GM18508 (cell line): ENCODE measurements around the gene F2RL3.

Source experiments
- ATAC-seq: cut with Tn5 transposase; IDR thresholded peaks from one replicate; pipeline ENCODE4 v1.9.1; 2021; ENCODE audit warnings: moderate number of reproducible peaks; ENCODE audit not compliant: insufficient read depth, unreplicated experiment

The F2RL3 gene

DNA sequence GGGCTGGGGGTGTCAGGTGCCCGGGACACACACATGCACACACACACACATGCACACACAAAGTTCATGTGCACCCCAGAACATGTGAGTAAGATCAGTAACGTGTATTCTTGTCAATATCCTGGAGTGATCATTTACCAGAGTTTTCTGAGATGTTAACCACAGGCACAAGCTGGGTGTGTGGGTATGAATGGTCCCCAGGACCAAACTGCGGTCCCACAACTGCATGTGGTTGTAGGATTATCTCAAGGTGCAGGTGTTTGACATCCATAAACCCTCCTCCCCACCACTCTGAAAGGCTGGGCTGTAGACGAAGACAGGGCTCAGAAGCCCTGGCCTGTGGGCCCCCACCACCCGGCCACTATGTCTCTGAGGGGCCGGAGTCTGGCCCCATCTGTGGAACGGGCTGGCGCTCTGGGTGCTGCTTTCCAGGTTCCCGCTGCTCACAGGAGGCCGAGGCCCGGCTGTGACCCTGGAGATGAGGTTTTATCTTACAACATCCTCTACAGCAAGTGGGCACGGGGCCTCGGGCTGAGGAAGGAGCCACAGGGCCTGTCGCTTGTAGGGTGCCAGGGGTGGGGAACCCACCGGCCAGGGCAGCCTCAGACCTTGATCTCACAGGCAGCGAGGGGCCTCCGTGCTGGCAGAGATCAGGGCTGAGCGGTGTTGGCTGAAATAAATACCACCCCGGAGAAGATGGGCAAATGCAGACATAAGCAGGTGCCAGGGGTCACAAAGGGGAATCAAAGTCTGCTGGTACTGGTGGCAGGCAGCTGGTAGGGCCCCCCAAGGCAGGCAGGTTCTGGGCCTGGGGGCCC lies 4.3 kb downstream of the F2RL3 start:
- no peak for ATAC-seq

DNA sequence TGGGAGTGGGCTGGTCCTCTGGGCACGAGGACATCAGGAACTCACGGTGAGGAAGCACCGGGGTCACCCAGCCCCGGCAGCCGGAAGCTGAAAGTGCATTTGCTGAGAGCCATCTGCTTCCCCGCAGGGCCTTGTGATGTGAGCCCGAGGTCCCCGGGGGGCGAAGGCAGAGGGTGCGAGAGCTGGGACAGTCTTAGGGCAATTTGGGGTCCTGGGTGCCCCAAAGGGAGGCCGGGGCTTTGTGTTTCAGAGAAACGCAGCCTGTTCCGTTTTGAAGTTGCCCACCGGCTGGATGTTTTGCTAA lies 4.8 kb downstream of the F2RL3 start:
- no peak for ATAC-seq

DNA sequence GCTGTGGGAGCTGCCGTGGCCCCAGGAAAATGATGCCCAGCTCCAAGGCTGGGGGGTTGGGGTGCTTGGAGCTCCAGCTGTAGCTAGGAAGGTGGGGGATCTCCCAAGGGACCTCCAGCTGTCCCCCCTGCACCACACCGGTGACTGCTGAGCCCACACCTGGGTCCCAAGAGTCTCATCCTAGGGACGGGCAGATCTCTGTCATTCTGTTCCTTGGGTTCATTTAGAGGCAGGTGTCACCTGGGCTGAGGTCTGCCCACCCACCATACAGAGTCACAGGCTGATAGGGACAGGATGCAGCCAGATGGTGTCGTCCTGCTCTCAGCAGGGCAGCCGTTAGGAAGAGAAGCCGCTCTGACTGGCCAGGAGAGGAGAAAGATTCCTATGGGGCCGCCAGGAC lies 5.3 kb downstream of the F2RL3 start:
- no peak for ATAC-seq

DNA sequence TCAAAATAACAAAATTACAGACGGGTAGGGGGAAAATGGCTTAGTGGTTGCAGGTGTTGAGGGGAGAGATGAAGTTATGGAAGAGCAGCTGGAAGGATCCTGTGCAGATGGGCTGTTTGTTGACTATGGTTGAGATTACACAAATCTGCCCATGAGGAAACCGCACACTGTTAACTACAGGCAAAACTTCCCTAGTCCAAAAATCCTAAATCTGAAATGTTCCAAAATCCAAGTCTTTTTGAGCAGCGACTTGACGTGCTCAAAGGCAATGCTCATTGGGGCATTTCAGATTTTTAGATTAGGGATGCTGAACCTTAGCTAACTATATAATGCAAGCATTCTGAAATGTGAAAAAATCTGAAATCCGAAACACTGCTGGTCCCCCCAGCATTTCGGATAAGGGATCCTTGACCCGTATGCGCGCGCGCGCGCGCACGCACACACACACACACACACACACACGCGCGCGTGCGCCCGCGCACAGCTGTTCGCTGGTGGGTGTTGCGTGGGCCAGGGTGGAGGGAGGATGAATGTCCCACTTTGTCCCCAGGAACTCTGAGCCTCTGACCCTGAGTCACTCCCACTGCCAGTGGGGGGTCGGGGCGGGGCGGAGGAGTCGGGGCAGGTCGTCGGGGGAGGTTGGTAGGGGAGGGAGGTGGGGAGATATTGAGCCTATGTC lies 6.8 kb downstream of the F2RL3 start:
- ATAC-seq, result no peak

DNA sequence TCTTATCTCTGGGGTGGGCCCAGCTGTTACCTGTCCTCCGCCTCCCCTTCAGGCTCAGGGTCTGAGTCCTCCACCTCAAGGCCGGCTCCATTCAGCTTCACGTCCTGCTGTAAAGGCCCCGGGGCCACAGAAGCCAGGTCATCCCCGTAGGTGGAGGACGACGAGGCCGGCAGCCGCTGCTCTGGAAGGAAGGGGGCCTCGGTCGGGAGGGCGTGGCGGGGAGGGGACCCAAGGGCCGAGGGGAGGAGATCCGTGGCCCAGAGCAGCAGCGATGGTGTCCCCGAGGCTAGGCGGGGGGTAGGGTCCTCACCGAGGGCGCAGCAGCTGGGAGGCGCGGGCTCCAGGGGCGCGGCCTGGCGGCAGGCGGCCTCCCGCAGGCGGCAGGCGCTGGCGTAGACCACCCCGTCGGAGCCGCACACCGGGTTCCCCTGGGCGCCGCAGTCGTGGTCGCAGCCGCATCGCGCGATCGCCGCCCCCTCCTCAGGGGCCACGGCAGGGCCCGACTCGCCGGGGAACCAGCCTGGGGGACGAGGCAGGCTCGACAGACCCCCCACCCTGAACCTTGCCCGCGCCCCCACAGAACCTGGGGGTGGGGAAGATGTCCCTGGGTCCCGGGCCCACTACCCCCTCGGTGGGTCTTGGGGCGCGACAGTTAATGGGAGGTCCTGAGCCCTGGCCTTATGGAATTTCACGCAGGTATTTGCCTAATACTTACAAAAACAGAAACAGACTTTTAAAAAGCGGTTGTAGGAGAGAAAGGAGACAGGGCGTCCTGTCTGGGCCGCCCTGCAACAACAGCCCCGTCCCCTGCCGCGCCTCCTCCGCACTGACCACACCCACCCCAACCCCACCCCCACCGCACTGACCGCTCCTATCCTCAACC lies 7.6 kb downstream of the F2RL3 start:
- ATAC-seq, result no peak

DNA sequence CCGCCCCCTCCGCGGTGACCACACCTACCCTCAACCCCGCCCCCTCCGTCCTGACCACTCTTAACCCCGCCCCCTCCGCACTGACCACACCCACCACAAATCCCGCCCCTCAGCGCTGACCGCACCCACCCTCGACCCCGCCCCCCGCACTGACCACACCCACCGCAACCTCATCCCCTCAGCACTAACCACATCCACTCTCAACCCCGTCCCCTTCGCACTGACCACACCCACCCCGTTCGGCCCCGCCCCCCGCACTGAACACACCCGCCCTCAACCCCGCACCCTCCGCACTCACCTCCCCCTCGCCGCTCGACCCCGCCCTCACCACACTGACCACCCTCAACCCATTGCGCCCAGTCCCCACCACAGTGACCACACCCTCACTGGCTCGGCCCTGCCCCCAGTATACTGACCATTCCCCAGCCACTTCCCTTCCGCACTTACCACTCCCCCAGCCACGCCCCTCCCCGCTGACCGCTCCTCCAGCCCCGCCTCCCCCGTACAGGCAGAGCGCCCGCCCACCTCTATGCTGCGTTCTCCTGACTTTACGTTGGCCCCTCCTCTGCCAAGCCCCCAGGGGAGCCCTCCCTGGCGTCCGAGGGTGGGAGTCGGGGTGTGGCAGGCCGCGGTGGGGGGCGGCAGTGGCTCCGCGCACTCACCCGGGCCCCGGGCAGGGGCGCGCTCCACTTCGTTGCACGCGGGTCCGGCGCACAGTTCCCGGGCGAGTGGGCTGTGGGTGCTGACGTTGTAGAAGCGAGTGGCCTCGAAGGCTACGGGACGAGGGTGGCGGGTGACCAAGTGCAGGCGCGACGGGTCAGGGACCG lies 8.4 kb downstream of the F2RL3 start:
- no peak for ATAC-seq

DNA sequence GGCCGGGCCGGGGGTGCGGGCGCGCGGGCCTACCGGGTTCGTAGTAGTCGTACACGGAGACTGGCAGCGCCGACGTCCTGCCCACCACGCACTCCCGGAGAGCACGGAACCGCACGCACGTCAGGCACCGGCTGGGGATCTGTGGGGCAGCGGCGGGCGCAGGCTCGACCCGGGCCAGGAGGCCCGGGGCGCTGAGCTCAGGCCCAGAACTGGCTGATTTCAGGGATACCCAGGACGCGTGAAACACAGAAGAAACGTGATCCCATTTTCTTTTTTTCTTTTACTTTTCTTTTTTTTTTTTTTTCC lies 9.0 kb downstream of the F2RL3 start:
- ATAC-seq, result no peak

DNA sequence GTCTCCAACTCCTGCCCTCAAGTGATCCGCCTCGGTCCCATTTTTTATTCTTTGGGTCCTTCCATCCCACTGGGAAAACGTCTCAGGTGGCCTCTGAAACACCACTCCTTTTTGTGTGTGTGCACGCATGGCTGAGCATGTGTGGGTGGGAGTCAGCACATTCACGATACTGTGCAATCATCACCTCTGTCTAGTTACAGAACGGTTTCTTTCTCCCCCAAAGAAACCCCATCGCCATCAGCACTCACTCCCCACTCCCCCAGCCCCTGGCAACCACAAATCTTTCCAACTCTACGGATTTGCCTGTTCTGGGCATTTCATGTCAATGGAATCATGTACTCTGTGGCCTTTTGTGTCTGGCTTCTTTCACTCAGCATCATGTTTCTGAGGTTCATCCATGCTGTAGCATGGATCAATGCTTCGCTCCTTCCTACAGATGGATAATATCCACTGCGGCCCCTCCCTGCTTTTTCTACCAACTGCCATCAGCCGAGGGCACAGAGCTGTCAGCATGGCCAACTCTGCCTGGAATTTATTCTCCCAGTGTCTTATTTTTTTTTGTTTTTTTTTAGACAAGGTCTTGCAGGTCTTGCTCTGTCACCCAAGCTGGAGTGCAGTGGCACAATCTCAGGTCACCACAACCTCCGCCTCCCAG lies 9.7 kb downstream of the F2RL3 start:
- ATAC-seq, result no peak

DNA sequence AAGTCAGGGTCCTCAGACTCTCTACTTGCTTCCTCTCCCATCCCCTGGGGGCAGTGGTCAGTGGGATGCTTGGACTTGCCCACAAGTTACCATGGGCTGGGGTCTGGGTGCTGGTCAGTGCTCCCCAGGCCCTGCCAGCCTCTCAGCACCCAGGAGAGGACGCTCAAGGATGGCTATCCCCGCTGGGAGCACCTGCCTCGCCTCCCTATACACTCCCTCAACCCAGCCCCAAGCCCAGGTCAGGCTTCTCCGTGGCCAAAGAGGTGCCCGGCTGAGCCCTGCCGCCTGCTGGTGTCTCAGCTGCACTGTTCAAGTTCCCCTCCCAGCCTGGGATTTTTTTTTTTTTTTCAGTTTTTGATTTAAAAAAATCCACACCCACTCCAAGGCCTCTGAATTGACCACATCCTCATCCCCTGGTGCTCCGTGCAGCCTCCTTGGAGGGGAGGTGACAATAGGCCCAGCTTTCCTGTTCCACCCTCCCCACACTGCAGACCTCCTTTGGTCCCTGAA lies 10.8 kb downstream of the F2RL3 start:
- no peak for ATAC-seq

DNA sequence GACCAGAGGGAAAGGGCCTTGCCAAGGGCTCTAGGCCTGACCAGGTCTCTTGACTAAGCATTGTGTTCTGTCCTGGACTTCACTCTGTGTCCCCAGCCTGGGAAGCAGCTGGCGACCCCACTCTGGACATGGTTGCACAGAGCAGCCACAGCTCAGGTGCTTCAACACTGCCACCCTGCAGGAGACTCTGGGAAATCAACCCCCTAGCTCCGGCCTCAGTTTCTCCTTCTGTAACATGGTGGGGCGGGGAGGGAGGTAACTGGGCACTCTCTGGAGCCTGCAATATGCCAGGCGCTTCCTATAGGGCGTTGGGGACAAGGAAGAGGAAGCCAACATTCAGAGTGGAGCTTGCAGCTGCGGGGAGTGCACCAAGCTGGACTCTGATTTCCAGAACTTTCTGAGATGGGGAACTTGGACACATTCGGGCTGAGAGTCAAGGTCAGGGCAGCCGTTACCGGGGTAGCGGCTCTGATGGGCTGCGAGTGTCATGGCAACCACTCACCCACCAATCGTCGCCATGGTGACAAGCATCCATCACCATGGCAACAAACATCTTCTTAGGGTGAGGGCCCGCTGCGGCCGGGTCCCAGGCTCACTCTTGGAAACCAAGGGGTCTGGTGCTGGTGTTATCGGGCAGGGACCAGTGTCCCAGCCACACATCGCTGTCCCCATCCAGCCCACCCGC lies 12.8 kb downstream of the F2RL3 start:
- no peak for ATAC-seq

DNA sequence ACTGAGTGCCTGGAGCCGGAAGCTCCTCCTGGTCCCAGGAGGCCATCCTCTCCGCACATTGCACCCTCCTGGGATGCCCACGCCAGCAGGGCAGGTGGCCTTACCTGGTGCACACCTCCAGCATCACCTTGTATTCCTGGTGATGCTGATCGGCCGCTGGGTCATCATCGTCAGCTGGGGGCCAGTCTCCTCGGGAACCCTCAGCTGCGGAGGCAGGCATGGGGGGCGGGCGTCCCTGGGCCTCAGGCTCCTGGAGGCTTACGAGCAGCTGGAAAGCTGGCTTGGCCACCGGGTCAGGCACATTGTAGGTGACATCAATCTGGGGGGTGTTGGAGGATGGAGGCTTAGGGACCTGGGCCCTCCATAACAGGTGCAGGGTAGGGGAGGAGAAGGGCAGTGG lies 13.7 kb downstream of the F2RL3 start:
- ATAC-seq, result no peak

DNA sequence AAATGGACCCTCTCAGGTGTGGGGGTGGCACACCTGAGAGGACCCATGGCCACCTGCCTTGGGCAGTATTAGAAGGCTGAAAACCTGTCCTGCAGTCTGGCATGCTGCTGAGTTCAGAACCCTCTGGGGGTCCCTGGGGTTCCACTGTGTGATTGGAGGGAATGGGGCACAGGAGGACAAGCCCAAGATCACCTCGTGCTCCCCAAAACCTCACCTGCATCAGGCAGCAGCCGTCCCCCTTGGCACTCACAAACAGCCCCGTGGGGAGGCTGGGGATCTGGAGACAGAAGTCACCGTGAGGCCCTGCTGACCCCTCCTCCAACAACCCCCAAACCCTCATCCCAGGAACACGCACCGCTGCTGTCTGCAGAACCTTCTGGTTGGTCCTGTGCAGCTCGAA lies 14.5 kb downstream of the F2RL3 start:
- ATAC-seq, result no peak

DNA sequence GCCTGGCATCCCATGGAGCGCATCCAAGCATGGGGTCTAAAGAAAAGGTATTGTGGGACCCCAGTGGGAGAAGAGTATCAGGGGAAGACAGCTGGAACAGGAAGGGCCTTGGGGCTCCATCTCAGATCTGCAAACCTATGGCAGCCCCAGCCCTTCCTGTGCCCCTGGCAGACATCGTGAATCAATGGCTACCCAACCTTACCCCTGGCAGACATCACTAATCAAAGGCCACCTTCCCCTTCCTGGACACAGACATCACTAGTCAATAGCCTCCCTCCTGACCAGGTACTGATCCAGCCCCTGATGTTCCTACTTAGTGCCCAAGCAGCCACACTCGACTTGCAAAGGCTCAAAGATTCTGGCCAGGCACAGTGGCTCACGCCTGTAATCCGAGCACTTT lies 15.8 kb downstream of the F2RL3 start:
- no peak for ATAC-seq

DNA sequence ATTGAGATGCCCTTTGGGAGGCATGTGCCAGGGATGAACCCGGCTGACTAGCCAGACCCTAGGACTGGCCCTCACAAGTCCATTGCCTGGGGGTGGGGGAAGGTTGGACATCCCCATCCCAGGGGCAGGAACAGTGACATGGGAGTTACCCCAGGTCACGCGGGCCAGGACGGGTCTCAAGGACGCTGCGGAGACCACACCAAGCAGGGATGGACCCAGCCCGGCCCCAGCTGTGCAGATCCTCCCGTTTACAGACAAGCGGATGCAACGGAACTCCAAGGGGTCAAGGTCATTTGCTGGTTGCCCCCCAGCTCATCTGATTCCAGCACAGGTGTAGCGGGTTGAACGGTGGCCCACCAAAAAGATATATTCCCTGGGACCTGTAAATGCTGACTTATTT lies 20.0 kb downstream of the F2RL3 start:
- ATAC-seq, result no peak

DNA sequence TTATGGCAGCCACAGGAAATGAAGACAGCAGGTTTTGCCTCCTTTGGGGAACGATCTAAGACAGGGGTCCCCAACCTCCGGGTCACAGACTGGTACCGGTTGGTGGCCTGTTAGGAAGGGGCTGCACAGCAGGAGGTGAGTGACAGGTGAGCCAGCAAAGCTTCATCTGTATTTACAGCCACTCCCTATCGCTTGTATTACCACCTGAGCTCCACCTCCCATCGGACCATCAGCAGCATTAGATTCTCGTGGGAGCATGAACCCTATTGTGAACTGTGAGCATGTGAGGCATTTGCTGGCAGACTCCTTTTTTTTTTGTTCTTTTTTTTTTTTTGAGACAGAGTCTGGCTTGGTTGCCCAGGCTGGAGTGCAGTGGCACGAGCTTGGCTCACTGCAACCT lies 22.2 kb downstream of the F2RL3 start:
- ATAC-seq, result no peak

DNA sequence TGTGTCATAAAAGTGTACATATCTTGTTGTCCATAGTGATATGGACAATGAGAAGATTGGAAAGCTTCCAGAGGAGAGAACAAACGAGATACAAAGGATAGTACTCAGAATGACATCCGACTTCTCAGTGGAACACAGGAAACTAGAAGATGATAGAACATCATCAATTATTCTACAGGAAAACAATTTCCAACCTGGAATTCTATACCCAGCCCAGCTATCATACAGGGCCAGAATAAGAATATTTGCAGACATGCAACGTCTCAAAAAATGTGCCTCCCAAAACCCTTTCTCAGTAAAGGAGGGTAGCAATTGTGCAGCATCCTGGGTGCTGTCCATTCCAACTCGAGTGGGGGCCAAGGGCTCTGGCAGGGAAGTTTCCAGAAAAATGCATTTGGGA lies 24.0 kb downstream of the F2RL3 start:
- no peak for ATAC-seq

DNA sequence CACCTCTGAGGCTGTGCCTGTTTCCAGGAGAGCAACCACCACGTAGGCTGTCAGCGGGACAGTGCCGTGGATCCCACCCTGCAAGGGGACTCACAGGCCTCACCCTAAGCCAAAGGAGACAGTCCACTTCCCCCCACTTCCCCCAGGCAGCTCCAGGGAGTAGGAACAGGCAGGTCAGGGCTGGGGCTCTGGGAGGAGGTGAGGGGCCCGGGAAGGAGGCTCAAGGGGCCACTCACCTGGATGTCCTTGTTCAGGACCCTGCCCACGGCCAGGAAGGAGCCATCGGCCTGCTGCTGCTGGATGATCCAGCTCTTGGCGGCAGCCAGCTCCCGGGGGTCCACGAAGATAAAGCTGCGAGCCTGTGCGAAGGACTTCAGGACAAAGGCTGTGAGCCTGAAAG lies 25.6 kb downstream of the F2RL3 start:
- ATAC-seq, result no peak

DNA sequence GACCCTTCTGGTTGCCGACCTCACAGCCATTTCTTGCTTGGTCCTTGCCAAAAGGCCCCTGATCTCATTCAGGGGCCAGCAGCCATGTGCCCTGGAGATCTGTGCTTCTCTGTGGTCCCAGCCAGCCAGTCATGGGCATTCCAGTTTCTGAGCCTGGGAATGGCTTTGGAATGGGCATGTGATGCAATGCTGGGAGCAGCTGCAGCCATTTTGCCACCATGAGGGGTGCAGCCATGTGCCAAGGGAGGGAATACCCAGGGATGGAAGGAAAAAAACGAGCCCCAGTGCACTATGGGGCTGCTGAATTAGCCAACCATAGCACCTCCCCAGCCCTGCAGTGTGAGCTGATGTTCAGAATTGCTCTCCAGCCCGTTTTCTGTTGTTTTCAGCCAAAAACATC lies 26.3 kb downstream of the F2RL3 start:
- ATAC-seq, result no peak

DNA sequence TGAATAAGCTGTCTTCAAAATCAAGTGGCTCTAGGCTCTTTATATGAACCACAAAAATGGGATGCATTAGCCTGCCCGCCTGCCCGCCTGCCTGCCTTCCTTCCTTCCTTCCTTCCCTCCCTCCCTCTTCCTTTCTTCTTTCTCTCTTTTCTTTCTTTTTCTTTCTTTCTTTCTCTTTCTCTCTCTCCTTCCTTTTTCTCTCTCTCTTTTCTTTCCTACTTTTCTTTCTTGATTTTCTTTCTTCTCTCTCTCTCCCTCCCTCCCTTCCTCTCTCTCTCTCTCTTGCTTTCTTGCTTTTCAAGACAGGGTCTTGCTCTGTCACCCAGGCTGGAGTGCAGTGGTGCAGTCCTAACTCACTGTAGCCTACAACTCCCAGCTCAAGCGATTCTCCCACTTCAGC lies 26.9 kb downstream of the F2RL3 start:
- ATAC-seq, result no peak
